A549 (cell line): ENCODE data around the gene NARS2. TPM values are rescaled to one million over a fixed set of nuclear protein-coding genes. Genes with fewer than 3 reads are reported as not detected.
"Not testable (repeated sequence)": the region's sequence is repeated elsewhere in the genome, so short reads cannot be mapped to it uniquely, and the experiment has no call there.

Experiments used
- ATAC-seq, 2 experiments: fragments of 200-7000 bp in 1 of 2; fragments of >200 bp in 1 of 2; cut with Nextera tagmentation in 1 of 2; cut with Tn5 transposase in 1 of 2; 3 replicates each; pipeline versions ENCODE4 v1.8.0 to v1.9.1; 2018 to 2020; ENCODE audit warnings: mild to moderate bottlenecking in 1 of 2, moderate library complexity in 1 of 2
- CTCF ChIA-PET: fragments of 300-600 bp; sonication (Branson Sonifier 250); formaldehyde crosslinking; extraction: SDS; loops from one replicate; lab custom pipeline; 2021; ENCODE audit warnings: antibody characterized with exemption, inconsistent platforms; lab: Yijun Ruan, JAX
- POLR2A ChIA-PET: fragments of 350-600 bp; formaldehyde crosslinking; extraction: SDS; loops from one replicate; lab custom pipeline; 2021; ENCODE audit warnings: antibody characterized with exemption, inconsistent platforms; lab: Yijun Ruan, JAX
- DNase-seq, 2 experiments: peaks; one replicate each; pipeline versions ENCODE4 v3.0.0 to v3.0.0-alpha.2; 2011 to 2016; ENCODE audit warnings: low read depth in 1 of 2, low spot score in 1 of 2
- FAIRE-seq: peaks from 2 replicates; lab custom pipeline; 2011; peaks lifted over from hg19 to GRCh38; lab: Jason Lieb, UNC
- H3K27ac ChIP-seq, 2 experiments: fragments of >200 bp; sonication (Bioruptor Twin); formaldehyde crosslinking; 3 replicates each; pipeline ENCODE4 v1.5.1; 2016 to 2017
- H3K4me1 ChIP-seq: fragments of >200 bp; sonication (Bioruptor Twin); formaldehyde crosslinking; 3 replicates; pipeline ENCODE4 v1.6.1; 2016
- H3K4me2 ChIP-seq: fragments of >200 bp; sonication (Bioruptor Twin); formaldehyde crosslinking; 3 replicates; pipeline ENCODE4 v1.6.1; 2016
- H3K4me3 ChIP-seq: fragments of >200 bp; sonication (Bioruptor Twin); formaldehyde crosslinking; 3 replicates; pipeline ENCODE4 v1.5.1; 2016
- H3K9me3 ChIP-seq: fragments of >200 bp; sonication (Bioruptor Twin); formaldehyde crosslinking; 3 replicates; pipeline ENCODE4 v1.6.1; 2016
- CHD2 ChIP-seq: fragments of 150-350 bp; IDR thresholded peaks from 2 replicates; pipeline ENCODE4 v1.6.1; 2014; ENCODE audit warnings: low read length; ENCODE audit not compliant: partially characterized antibody
- EHMT2 ChIP-seq: fragments of 200-600 bp; sonication (generic); IDR thresholded peaks from 2 replicates; pipeline ENCODE4 v1.6.1; 2016; ENCODE audit warnings: antibody characterized with exemption, low read depth, mild to moderate bottlenecking, moderate library complexity
- ESRRA ChIP-seq: fragments of 150-350 bp; IDR thresholded peaks from 2 replicates; pipeline ENCODE4 v1.6.1; 2014; ENCODE audit warnings: mild to moderate bottlenecking, low read length, borderline replicate concordance
- FOXS1 ChIP-seq: fragments of 250-450 bp; sonication (Bioruptor Pico); IDR thresholded peaks from 2 replicates; pipeline ENCODE4 v1.5.0; 2020; ENCODE audit warnings: mild to moderate bottlenecking, moderate library complexity
- HDAC2 ChIP-seq: fragments of 200-600 bp; sonication (generic); IDR thresholded peaks from 2 replicates; pipeline ENCODE4 v1.6.1; 2016
- HOXB13 ChIP-seq: fragments of 250-450 bp; sonication (Bioruptor Pico); IDR thresholded peaks from 2 replicates; pipeline ENCODE4 v1.5.0; 2020; ENCODE audit warnings: low read depth, mild to moderate bottlenecking, moderate library complexity
- JUN ChIP-seq, 2 experiments: fragments of >200 bp; sonication (Bioruptor Twin); formaldehyde crosslinking; IDR thresholded peaks; 2 replicates in 1 of 2; 3 replicates in 1 of 2; pipeline ENCODE4 v1.6.1; 2016 to 2017
- KDM5A ChIP-seq: fragments of 200-600 bp; sonication (generic); IDR thresholded peaks from 2 replicates; pipeline ENCODE4 v1.6.1; 2016; ENCODE audit warnings: antibody characterized with exemption, mild to moderate bottlenecking
- MAFK ChIP-seq: fragments of 450-650 bp; IDR thresholded peaks from 2 replicates; pipeline ENCODE4 v1.6.1; 2014; ENCODE audit not compliant: partially characterized antibody
- MAZ ChIP-seq: fragments of 150-350 bp; IDR thresholded peaks from 2 replicates; pipeline ENCODE4 v1.6.1; 2014; ENCODE audit warnings: antibody characterized with exemption, low read depth, low read length, borderline replicate concordance
- NFE2L2 ChIP-seq: fragments of 150-350 bp; conservative IDR thresholded peaks from 2 replicates; pipeline ENCODE4 v1.6.1; 2014; ENCODE audit warnings: low read length
- PHF8 ChIP-seq: fragments of 200-600 bp; sonication (generic); IDR thresholded peaks from 2 replicates; pipeline ENCODE4 v1.6.1; 2016; ENCODE audit warnings: low read depth, mild to moderate bottlenecking, antibody characterized with exemption, moderate library complexity, borderline replicate concordance
- POLR2A ChIP-seq: IDR thresholded peaks from 2 replicates; pipeline ENCODE4 v1.6.1; 2012; ENCODE audit warnings: mild to moderate bottlenecking, low read length
- POLR2AphosphoS2 ChIP-seq: conservative IDR thresholded peaks from 2 replicates; pipeline ENCODE4 v1.6.1; 2012; ENCODE audit warnings: low read length, improper control_type of control experiment, inconsistent platforms
- RAD21 ChIP-seq, 2 experiments: fragments of >200 bp in 1 of 2; sonication (Bioruptor Twin) in 1 of 2; formaldehyde crosslinking in 1 of 2; IDR thresholded peaks in 1 of 2; conservative IDR thresholded peaks in 1 of 2; 2 replicates in 1 of 2; 3 replicates in 1 of 2; pipeline ENCODE4 v1.6.1; 2012 to 2018; ENCODE audit warnings: inconsistent platforms in 1 of 2
- RNF2 ChIP-seq: fragments of 200-600 bp; sonication (generic); IDR thresholded peaks from 2 replicates; pipeline ENCODE4 v1.6.1; 2016; ENCODE audit warnings: low read depth, mild to moderate bottlenecking, antibody characterized with exemption, moderate library complexity, borderline replicate concordance
- TP53 ChIP-seq: fragments of 250-450 bp; sonication (Bioruptor Pico); IDR thresholded peaks from 2 replicates; pipeline ENCODE4 v1.5.0; 2021; ENCODE audit warnings: mild to moderate bottlenecking, moderate library complexity
- ZNF302 ChIP-seq: fragments of 250-450 bp; sonication (Bioruptor Pico); IDR thresholded peaks from 2 replicates; pipeline ENCODE4 v1.9.0; 2021; ENCODE audit warnings: inconsistent platforms, mild to moderate bottlenecking, moderate library complexity
- ZSCAN20 ChIP-seq: fragments of 250-450 bp; sonication (Bioruptor Pico); IDR thresholded peaks from 2 replicates; pipeline ENCODE4 v1.8.0; 2022; ENCODE audit warnings: mild to moderate bottlenecking, moderate library complexity
- WGBS: methylation state at CpG from one replicate; pipeline ENCODE4 v1.1.6; 2017; ENCODE audit errors: missing lambda C conversion rate; 5-methylcytosine and 5-hydroxymethylcytosine counted together
- polyA plus RNA-seq, 4 experiments: library from polyadenylated mRNA; depleted of rRNA in 3 of 4; stranded (reverse); fragments of >200 nt; fragmentation: RNase III in 1 of 4; extraction: RNeasy Plus Mini Kit Qiagen cat#74134 plus additional on column Dnase treatment in 1 of 4; gene quantifications; 2 replicates in 3 of 4; 3 replicates in 1 of 4; pipeline ENCODE4 v1.2.3, GENCODE V29; 2011 to 2017
- TF ChIP-seq, protein P1 (sequence below): fragments of >200 bp; sonication (Bioruptor Twin); formaldehyde crosslinking; IDR thresholded peaks from 3 replicates; pipeline ENCODE4 v1.6.1; 2016
- TF ChIP-seq, protein P2 (sequence below): fragments of 250-450 bp; sonication (Bioruptor Pico); IDR thresholded peaks from 2 replicates; pipeline ENCODE4 v1.5.0; 2021; ENCODE audit warnings: mild to moderate bottlenecking, moderate library complexity, borderline replicate concordance

The NARS2 gene
- polyA plus RNA-seq, 2 of the 4 experiments (the other 2 are of a cell fraction): 29.7 to 57.7 TPM

DNA sequence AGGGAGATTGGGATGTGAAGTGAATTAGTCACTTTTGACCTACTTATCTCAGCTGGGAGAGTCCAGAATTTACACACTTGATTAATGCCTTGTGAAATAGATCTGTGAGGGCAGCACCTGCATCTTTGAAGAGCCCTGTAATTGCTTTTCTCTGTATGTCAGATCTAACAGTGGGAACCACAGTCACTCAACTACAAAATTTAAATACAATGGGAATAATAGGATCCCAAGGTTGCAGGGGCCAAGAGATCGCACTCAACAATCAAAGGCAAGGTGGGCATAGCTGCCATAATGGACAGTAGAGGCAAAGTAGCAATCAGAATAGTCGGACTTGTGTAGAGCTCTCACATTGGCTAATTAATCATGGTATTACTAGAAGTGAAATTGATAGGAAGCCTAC lies 45.5 kb upstream of the NARS2 start:
- Histone ChIP-seq H3K4me3 (no peak overlapping the region), H3K9me3 (peaks cover 11% of the 10 kb centered on the region), H3K4me1 (no peaks in the 10 kb centered on the region), H3K4me2 (no peak overlapping the region), H3K27ac (no peak overlapping the region)
- WGBS: 4% methylated on average over 2 of the region's 2 CpGs
- CTCF ChIA-PET: no interaction called here
- FAIRE-seq (no peak), DNase-seq (no peak), ATAC-seq (no peak)
- no peak for TF ChIP-seq MAZ
- TF ChIP-seq ZNF302 (CRISPR knock-in tag): no peak
- TF ChIP-seq KDM5A: no peak
- TF ChIP-seq ZSCAN20 (CRISPR knock-in tag): no peak
- POLR2A ChIA-PET: no interaction called here

DNA sequence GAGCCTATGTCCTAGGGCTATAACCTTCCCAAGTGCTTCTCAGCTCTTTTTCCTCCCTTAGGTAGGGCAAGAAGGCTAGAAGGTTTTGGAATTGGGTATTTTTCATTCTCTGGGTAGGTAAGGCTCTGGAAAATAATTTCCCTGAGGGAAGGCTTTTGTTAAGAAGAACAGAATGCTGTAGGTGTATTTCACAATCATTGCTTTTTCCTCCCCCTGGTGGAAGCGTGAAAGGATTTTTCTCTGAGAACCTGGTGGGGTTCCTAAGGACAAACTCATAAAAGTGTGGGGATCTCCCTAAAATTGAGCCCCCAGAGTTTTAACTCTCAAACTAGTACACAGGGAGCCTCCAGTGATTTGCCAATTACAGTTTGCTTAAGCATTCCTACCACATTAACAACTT lies 41.1 kb upstream of the NARS2 start:
- no peaks in the 10 kb centered on the region for H3K4me1 ChIP-seq
- ChIA-PET CTCF (no interaction called here), POLR2A (no interaction called here)
- no peak for DNase-seq
- 8% methylated on average over 1 of the region's 1 CpG for WGBS
- H3K4me3 ChIP-seq: no peak overlapping the region
- no peak overlapping the region for H3K4me2 ChIP-seq
- TF ChIP-seq JUN (IDR thresholded peaks at IDR 0.05): no peak
- no peak for TF ChIP-seq FOXS1 (CRISPR knock-in tag)
- no peak for TF ChIP-seq PHF8
- no peak for TF ChIP-seq MAZ
- no peak for TF ChIP-seq NFE2L2
- no peak for TF ChIP-seq EHMT2
- no peak for TF ChIP-seq POLR2AphosphoS2
- TF ChIP-seq ESRRA: no peak
- TF ChIP-seq, protein P1, sequence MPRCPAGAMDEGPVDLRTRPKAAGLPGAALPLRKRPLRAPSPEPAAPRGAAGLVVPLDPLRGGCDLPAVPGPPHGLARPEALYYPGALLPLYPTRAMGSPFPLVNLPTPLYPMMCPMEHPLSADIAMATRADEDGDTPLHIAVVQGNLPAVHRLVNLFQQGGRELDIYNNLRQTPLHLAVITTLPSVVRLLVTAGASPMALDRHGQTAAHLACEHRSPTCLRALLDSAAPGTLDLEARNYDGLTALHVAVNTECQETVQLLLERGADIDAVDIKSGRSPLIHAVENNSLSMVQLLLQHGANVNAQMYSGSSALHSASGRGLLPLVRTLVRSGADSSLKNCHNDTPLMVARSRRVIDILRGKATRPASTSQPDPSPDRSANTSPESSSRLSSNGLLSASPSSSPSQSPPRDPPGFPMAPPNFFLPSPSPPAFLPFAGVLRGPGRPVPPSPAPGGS: no peak
- no peak for TF ChIP-seq RAD21 (conservative IDR thresholded peaks at IDR 0.05 in 1 of 2, IDR thresholded peaks at IDR 0.05 in 1 of 2)
- FAIRE-seq: no peak
- no peak overlapping the region for H3K27ac ChIP-seq
- peaks cover 11% of the 10 kb centered on the region for H3K9me3 ChIP-seq
- no peak for ATAC-seq

DNA sequence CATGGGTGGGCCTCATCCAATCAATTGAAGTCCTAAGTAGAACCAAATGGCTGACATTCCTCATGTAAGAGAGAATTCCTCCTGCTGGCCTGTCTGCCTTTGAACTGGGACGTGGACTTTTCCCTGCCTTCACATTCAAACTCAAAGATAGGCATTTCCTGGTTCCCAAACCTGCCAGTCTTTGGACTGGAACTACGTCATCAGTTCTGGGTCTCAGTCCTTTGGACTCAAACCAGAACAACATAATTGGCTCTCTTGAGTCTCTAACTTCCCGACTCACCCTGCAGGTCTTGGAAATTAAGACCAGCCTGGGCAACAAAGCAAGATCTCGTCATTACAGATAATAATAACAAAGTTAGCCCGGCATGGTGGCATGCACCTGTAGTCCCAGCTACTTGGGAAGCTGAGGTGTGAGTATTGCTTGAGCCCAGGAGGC lies 38.7 kb upstream of the NARS2 start:
- WGBS: 1% methylated on average over 5 of the region's 5 CpGs
- DNase-seq: no peak
- no peak for ATAC-seq
- Histone ChIP-seq H3K4me1 (no peaks in the 10 kb centered on the region), H3K4me3 (no peak overlapping the region), H3K9me3 (no peaks in the 10 kb centered on the region), H3K27ac (no peak overlapping the region), H3K4me2 (no peak overlapping the region)
- ChIA-PET CTCF (no interaction called here), POLR2A (no interaction called here)
- TF ChIP-seq CHD2: no peak
- FAIRE-seq: no peak

DNA sequence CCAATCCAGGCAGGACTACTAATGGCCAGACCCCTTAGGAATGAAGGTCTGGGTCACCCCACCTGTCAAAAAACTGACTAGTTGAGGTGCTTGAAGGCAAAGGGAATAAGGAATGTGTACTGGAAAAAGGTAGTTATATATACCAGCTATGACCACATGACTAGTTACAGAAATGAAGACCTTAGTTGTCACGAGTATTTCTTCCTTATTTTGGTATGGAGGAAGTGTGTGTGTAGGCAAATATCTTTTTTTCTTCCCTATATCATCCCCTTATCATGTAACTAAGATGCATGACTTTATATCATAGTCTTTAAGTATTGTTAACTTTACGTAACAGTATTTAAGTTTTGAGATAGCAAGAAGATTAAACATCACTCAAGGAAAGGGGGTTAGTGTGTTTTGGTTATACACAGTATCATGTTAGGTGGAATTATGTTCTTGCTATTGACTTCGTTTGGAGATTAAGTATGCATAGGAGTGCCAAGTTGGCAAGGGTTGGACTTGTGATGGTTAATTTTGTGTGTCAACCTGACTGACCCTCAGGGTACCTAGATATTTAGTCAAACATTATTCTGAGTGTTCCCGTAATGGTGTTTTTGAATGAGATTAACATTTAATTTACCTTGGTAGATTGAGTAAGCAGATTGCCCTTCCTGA lies 38.2 kb upstream of the NARS2 start:
- no peaks in the 10 kb centered on the region for H3K4me1 ChIP-seq
- H3K4me2 ChIP-seq: no peak overlapping the region
- POLR2A ChIA-PET: no interaction called here
- no peaks in the 10 kb centered on the region for H3K9me3 ChIP-seq
- no peak overlapping the region for H3K27ac ChIP-seq
- H3K4me3 ChIP-seq: no peak overlapping the region
- no peak for FAIRE-seq
- CTCF ChIA-PET: no interaction called here
- DNase-seq: no peak
- 29% methylated on average over 4 of the region's 4 CpGs for WGBS
- ATAC-seq: no peak
- TF ChIP-seq HDAC2 (no peak), RNF2 (no peak), EHMT2 (no peak), MAFK (no peak), MAZ (no peak), CHD2 (no peak), KDM5A (no peak), HOXB13 (CRISPR knock-in tag) (no peak), POLR2A (no peak), TP53 (CRISPR knock-in tag) (no peak)
- TF ChIP-seq, protein P2, sequence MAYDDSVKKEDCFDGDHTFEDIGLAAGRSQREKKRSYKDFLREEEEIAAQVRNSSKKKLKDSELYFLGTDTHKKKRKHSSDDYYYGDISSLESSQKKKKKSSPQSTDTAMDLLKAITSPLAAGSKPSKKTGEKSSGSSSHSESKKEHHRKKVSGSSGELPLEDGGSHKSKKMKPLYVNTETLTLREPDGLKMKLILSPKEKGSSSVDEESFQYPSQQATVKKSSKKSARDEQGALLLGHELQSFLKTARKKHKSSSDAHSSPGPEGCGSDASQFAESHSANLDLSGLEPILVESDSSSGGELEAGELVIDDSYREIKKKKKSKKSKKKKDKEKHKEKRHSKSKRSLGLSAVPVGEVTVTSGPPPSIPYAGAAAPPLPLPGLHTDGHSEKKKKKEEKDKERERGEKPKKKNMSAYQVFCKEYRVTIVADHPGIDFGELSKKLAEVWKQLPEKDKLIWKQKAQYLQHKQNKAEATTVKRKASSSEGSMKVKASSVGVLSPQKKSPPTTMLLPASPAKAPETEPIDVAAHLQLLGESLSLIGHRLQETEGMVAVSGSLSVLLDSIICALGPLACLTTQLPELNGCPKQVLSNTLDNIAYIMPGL (CRISPR knock-in tag): no peak
- TF ChIP-seq, all 56 proteins: peak for 0

DNA sequence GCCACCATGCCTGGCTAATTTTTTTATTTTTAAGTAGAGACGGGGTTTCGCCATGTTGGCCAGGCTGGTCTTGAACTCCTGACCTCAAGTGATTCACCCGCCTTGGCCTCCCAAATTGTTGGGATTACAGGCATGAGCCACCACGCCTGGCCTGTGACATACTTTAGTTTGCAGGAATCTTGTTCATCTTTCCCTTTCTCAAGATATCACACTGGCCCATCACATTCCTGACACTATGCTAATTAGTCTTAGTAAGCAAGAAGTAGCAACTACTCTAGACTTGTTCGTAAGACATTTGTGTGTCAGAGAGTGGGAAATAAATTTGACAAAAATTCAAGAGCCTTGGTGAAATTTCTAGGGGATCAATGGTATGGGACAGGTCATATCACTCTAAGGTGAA lies 34.7 kb upstream of the NARS2 start:
- H3K4me1 ChIP-seq, DNase-seq, H3K4me2 ChIP-seq, H3K9me3 ChIP-seq, H3K4me3 ChIP-seq, POLR2A ChIA-PET, CTCF ChIA-PET, ATAC-seq, FAIRE-seq, H3K27ac ChIP-seq: not testable (repeated sequence)
- WGBS: 45% methylated on average over 5 of the region's 5 CpGs
